ENCODE results near the gene TNS4.

The TNS4 gene

GRCh38 chr17:40454613-40454995 is 46.8 kb downstream of the TNS4 start:
- no peak for DNase-seq

- no peak for DNase-seq
Measured at GRCh38 chr17:40453881-40454612, 47.4 kb downstream of the TNS4 start.

GRCh38 chr17:40452921-40453378 is 48.5 kb downstream of the TNS4 start:
- DNase-seq: no peak

GRCh38 chr17:40452216-40452787 is 49.1 kb downstream of the TNS4 start:
- DNase-seq: no peak

GRCh38 chr17:40451420-40451819 is 50.0 kb downstream of the TNS4 start:
- no peak for DNase-seq

GRCh38 chr17:40450175-40450574 is 51.2 kb downstream of the TNS4 start:
- no peak for DNase-seq

- DNase-seq: no peak
Measured at GRCh38 chr17:40448639-40449261, 52.7 kb downstream of the TNS4 start.

GRCh38 chr17:40448213-40448638 is 53.2 kb downstream of the TNS4 start:
- DNase-seq: no peak

- no peak for DNase-seq
Measured at GRCh38 chr17:40447806-40448205, 53.6 kb downstream of the TNS4 start.

- no peak for DNase-seq
Measured at GRCh38 chr17:40447148-40447644, 54.2 kb downstream of the TNS4 start.

GRCh38 chr17:40445751-40446468 is 55.5 kb downstream of the TNS4 start:
- DNase-seq: no peak

- DNase-seq: no peak
Measured at GRCh38 chr17:40443988-40444899, 57.2 kb downstream of the TNS4 start.

GRCh38 chr17:40443196-40443987 is 58.0 kb downstream of the TNS4 start, which contains the start of gene IGFBP4:
Gene IGFBP4, plus strand, starts transcription at chr17:40443450. Its CDS starts 286 bp downstream, at chr17:40443736.
- no peak for DNase-seq

GRCh38 chr17:40442392-40443195 is 58.8 kb downstream of the TNS4 start:
- no peak for DNase-seq

GRCh38 chr17:40440166-40440565 is 61.3 kb downstream of the TNS4 start:
- no peak for DNase-seq

- DNase-seq: no peak
Measured at GRCh38 chr17:40437095-40437732, 64.2 kb downstream of the TNS4 start.

- no peak for DNase-seq
Measured at GRCh38 chr17:40436636-40437035, 64.8 kb downstream of the TNS4 start.

GRCh38 chr17:40433551-40434415 is 67.6 kb downstream of the TNS4 start:
- DNase-seq: no peak

Measured in NCI-H2081 treated with DMSO at 0.1 percent for 48 hours (cell line).